Jurkat, Clone E6-1 (cell line): ENCODE results near the gene EPB41L4A.

Experiments
- DNase-seq: peaks from one replicate; pipeline ENCODE4 v3.0.0-alpha.2; 2011; ENCODE audit warnings: low read depth, low spot score
- H3K4me3 ChIP-seq: 2 replicates; pipeline ENCODE4 v1.5.1; 2011; ENCODE audit warnings: mild to moderate bottlenecking, low read length, control low read depth, moderate library complexity

Gene EPB41L4A

GRCh38 chr5:112192072-112192471, 227.0 kb downstream of the EPB41L4A start:
- DNase-seq, result no peak

GRCh38 chr5:112189391-112189790, 229.7 kb downstream of the EPB41L4A start:
- H3K4me3 ChIP-seq, result no peak overlapping the region
- DNase-seq, result no peak

More at GRCh38 chr5:112192072-112192471, 227.0 kb downstream of the EPB41L4A start:
- H3K4me3 ChIP-seq, result no peak overlapping the region

- DNase-seq, result peak; percentile 46
- no peak overlapping the region for H3K4me3 ChIP-seq
Observed at GRCh38 chr5:112186401-112186990, 232.6 kb downstream of the EPB41L4A start.

- no peak for DNase-seq
- no peak overlapping the region for H3K4me3 ChIP-seq
Observed at GRCh38 chr5:112183874-112184273, 235.2 kb downstream of the EPB41L4A start.

GRCh38 chr5:112183103-112183711, 235.9 kb downstream of the EPB41L4A start:
- DNase-seq, result no peak
- no peak overlapping the region for H3K4me3 ChIP-seq

- DNase-seq, result no peak
- no peak overlapping the region for H3K4me3 ChIP-seq
Observed at GRCh38 chr5:112179290-112179689, 239.8 kb downstream of the EPB41L4A start.

- no peak overlapping the region; the same call in 1 of the 2 replicates for H3K4me3 ChIP-seq
- DNase-seq, result peak; percentile 68
Observed at GRCh38 chr5:112174959-112175594, 244.0 kb downstream of the EPB41L4A start.

- no peak overlapping the region for H3K4me3 ChIP-seq
- DNase-seq, result no peak
Observed at GRCh38 chr5:112165897-112166737, 253.0 kb downstream of the EPB41L4A start.

GRCh38 chr5:112165399-112165798, 253.7 kb downstream of the EPB41L4A start:
- no peak for DNase-seq
- no peak overlapping the region for H3K4me3 ChIP-seq

- no peak overlapping the region for H3K4me3 ChIP-seq
- DNase-seq, result no peak
Observed at GRCh38 chr5:112163435-112163834, 255.6 kb downstream of the EPB41L4A start.

- peak overlapping the region; percentile 73 for H3K4me3 ChIP-seq
- no peak for DNase-seq
Observed at GRCh38 chr5:112161392-112161748, 257.7 kb downstream of the EPB41L4A start.

GRCh38 chr5:112160652-112161391, 258.3 kb downstream of the EPB41L4A start:
- H3K4me3 ChIP-seq, result peak overlapping the region; percentile 73
- DNase-seq, result peak; percentile 89

- no peak for DNase-seq
- no peak overlapping the region for H3K4me3 ChIP-seq
Observed at GRCh38 chr5:112159435-112159834, 259.6 kb downstream of the EPB41L4A start.

- DNase-seq, result no peak
- H3K4me3 ChIP-seq, result no peak overlapping the region
Observed at GRCh38 chr5:112156211-112156610, 262.9 kb downstream of the EPB41L4A start.

GRCh38 chr5:112154940-112155686, 264.0 kb downstream of the EPB41L4A start:
- H3K4me3 ChIP-seq, result no peak overlapping the region
- DNase-seq, result no peak

GRCh38 chr5:112149727-112150126, 269.4 kb downstream of the EPB41L4A start:
- DNase-seq, result no peak
- H3K4me3 ChIP-seq, result no peak overlapping the region

- DNase-seq, result peak; percentile 76
- H3K4me3 ChIP-seq, result no peak overlapping the region
Observed at GRCh38 chr5:112146323-112147226, 272.5 kb downstream of the EPB41L4A start.
